Astrocyte of the spinal cord (primary cell): ENCODE results near the gene MBP.

Experiments used
- DNase-seq: peaks from one replicate; pipeline ENCODE4 v3.0.0; 2011; ENCODE audit warnings: low read depth, low spot score
- H3K4me3 ChIP-seq: 2 replicates; pipeline ENCODE4 v1.5.1; 2011; ENCODE audit warnings: low read depth, mild to moderate bottlenecking, low read length, moderate library complexity
- CTCF ChIP-seq: IDR thresholded peaks from 2 replicates; pipeline ENCODE4 v1.5.1; 2012; ENCODE audit warnings: low read depth, mild to moderate bottlenecking, low read length, inconsistent platforms
- in situ Hi-C: cut with HindIII; loops from 2 replicates; pipeline ENCODE4 v1.10.0; 2017; ENCODE audit warnings: low sequenced_read_pairs

MBP gene

GRCh38 chr18:76943542-76944339 lies 188.8 kb downstream of the MBP start:
- no peak overlapping the region for H3K4me3 ChIP-seq
- in situ Hi-C loops: no loop called here
- peak; percentile 42 for DNase-seq
- no peak for TF ChIP-seq CTCF

GRCh38 chr18:76941284-76941683 lies 191.3 kb downstream of the MBP start:
- no peak for TF ChIP-seq CTCF
- no peak overlapping the region for H3K4me3 ChIP-seq
- DNase-seq: no peak
- in situ Hi-C loops: no loop called here

- no peak for DNase-seq
- in situ Hi-C loops: no loop called here
- H3K4me3 ChIP-seq: no peak overlapping the region
- no peak for TF ChIP-seq CTCF
These were observed 194.0 kb downstream of the MBP start for GRCh38 chr18:76938619-76939018.

GRCh38 chr18:76937597-76937996 lies 195.0 kb downstream of the MBP start:
- in situ Hi-C loops: no loop called here
- no peak for DNase-seq
- H3K4me3 ChIP-seq: no peak overlapping the region
- TF ChIP-seq CTCF: no peak

GRCh38 chr18:76936877-76937276 lies 195.7 kb downstream of the MBP start:
- in situ Hi-C loops: no loop called here
- H3K4me3 ChIP-seq: no peak overlapping the region
- no peak for DNase-seq
- no peak for TF ChIP-seq CTCF

GRCh38 chr18:76935722-76936337 lies 196.8 kb downstream of the MBP start:
- TF ChIP-seq CTCF: no peak
- no peak for DNase-seq
- no peak overlapping the region for H3K4me3 ChIP-seq
- in situ Hi-C loops: no loop called here
